ENCODE measurements around the gene TMEM254.
"Not testable (repeated sequence)": the region's sequence is repeated elsewhere in the genome, so short reads cannot be mapped to it uniquely, and the experiment has no call there.

Gene TMEM254, protein sequence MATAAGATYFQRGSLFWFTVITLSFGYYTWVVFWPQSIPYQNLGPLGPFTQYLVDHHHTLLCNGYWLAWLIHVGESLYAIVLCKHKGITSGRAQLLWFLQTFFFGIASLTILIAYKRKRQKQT

DNA sequence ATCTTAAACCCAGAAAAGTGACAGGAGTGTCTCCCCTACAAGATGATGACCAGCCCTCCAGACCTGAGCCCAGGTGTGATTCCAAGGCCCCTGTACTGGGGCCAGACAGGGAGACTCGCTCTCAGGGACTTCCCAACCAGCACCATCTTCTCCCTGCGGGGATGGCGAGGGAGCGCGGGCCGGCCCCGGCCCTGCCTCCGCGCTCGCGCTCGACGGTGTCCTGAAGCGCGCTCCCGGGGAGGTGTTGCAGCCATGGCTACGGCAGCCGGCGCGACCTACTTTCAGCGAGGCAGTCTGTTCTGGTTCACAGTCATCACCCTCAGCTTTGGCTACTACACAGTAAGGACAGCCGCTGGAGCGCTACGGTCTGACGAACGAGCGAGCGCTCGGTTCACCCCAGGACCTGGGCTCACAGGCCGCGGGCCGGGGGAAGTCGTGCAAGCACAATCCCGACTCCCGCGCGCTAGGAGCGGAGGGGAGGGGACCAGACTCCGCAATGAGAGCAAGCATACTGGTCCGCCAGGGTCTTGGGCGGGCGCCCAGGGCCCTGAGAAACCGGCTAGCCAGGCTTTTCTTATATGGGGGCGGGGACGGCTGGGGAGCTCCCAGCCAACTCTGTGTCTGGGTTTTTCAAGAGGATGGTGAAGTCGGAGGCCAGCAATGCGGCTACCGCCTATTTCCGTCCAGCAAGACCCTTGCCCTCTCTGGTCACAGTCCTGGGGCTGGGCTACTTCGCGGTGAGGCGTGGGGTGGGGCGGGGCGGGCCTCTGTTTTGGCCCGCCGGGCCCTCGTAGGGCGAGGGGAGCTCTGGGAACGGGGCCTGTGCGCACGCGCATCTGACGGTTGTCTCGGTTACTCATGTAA lies at the start of gene TMEM254:
TSS of gene TMEM254 (plus strand) at position 218 of the 864 bp plus-strand sequence. CDS start at position 253, 35 bp downstream.
- peak; percentile 72 for DNase-seq (ENCODE audit: low spot score)

DNA sequence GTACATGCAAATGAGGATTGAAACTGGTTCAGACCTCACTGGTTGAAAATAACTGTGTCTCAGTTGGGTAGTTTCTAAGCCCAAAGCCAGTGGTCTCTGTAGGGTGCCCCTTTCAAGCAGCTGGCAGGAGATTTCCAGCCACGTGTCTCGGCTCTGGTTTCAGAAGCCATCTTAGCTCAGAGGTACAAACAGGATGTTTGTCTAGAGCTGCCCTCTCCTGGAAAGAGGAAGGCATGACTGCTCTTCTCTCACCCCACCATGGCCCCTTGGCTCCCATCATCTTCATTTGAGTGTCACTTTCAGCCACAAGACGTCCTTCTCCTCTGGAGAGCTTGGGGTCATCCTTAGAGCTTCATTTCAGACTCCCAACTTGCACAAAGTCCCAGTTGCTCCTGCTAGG lies 49.3 kb upstream of the TMEM254 start:
- peak; percentile 6 for DNase-seq (ENCODE audit: low spot score)

DNA sequence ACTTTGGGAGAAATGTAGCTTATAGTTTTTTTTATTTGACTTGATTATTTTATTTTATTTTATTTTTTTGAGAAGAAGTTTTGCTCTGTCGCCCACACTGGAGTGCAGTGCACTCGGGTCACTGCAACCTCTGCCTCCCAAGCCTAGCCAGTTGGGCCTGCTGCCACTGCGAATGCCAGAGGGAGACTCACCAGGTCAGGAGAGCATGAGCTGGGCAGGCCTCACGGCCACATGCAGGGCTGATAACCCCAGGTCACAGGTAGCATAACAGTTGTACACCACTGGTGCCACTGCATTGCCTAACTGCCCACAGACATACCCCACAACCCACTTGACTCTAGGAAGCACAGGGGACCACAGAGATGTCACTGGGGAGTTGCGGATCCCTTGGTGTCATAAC lies 48.6 kb upstream of the TMEM254 start:
- DNase-seq (ENCODE audit: low spot score), result not testable (repeated sequence)

DNA sequence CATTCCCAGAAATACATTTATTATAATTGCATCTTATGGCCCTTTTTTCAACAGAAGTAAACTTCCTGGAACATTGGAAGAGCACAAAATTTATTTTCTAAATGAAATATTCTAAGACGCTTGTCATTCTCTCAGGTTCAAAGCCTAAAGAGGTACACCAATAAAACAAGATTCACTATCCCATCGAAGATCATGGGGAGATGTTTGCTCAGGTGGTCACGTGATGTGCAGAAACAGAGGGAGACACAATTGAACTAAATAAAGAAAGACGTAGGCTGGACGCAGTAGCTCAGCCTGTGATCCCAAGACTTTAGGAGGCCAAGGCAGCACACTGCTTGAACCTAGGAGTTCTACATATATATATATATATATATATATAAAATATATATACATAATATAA lies 46.0 kb upstream of the TMEM254 start:
- DNase-seq (ENCODE audit: low spot score), result no peak

DNA sequence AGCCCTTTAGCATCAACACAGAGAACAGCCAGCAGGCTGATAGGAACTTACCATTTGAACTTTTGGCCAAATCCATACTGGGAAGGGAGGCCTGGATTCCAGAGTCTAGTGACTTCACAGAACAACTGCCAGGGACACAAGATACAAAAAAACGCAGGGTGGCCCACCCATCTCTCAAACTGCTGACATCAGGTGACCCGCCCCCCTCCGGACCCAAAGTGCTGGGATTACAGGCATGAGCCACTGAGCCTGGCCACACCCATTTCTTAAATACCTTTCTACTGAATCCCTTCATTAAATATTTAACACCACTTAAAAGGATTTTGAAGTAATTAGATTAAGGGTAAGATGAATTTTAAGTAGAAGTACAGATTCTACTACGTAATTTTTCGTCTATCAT lies 43.7 kb upstream of the TMEM254 start:
- not testable (repeated sequence) for DNase-seq (ENCODE audit: low spot score)

DNA sequence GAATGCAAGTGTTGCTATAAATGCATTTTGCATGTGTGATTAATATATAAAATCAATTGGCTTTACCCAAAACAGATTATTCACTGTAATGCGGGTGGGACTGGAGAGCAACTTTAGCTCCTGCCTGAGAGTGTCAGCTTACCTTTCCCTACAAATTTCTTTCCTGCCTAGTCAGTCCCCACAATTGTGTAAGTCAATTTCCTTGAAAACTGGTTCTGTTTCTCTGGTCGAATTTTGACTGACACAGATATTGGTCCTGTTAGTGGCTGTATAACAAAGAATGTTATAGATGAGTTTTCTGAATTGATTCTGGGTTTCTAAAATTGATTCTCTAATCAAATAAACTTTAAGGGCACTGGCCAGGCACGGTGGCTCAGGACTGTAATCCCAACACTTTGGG lies 43.0 kb upstream of the TMEM254 start:
- not testable (repeated sequence) for DNase-seq (ENCODE audit: low spot score)

DNA sequence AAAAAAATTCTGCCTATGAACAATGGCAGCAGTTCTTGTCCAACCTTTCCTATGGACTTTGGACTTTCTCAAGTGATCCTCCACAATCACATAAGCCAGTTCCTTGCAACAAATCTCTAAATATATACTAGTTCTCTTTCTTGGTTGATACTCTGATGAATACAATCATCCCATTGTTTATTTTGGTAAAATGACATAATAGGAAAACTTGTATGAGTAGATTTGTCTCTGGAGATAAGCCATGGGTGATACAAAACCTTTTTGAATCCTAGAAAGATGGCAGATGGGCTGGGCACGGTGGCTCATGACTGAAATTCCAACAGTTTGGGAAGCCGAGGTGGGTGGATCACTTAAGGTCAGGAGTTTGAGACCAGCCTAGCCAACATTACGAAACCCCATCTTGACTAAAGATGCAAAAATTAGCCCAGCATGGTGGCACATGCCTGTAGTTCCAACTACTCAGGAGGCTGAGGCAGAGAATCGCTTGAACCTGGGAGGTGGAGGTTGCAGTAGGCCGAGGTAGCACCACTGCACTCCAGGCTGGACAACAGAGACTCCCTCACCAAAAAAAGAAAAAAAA lies 41.5 kb upstream of the TMEM254 start:
- not testable (repeated sequence) for DNase-seq (ENCODE audit: low spot score)

DNA sequence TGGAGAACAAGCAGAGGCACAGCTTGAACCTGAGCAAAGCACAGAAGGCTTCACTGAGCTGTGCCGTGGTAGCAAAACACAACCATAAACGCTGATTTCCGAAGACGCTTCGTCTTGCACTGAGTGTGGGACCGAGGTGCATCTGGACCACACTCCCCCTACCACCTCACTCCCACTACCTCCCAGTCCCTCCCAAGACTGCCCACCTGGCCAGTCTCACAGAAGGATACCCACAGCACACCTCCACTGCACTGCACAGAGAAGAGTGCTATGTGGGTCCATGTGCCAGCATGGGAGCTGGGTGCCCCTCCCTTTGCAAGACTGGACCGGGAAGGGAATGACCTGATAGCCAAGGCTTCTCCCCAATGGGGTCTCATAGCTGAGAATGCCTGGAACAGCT lies 40.2 kb upstream of the TMEM254 start:
- DNase-seq (ENCODE audit: low spot score), result not testable (repeated sequence)

DNA sequence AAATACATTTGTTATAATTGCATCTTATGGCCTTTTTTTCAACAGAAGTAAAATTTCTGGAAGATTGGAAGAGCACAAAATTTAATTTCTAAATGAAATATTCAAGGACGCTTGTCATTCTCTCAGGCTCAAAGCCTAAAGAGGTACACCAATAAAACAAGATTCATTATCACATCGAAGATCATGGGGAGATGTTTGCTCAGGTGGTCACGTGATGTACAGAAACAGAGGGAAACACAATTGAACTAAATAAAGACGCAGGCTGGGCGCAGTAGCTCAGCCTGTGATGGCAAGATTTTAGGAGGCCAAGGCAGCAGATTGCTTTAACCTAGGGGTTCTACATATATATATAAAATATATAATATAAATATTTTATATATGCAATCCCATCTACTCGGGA lies 37.3 kb upstream of the TMEM254 start:
- DNase-seq (ENCODE audit: low spot score), result no peak

DNA sequence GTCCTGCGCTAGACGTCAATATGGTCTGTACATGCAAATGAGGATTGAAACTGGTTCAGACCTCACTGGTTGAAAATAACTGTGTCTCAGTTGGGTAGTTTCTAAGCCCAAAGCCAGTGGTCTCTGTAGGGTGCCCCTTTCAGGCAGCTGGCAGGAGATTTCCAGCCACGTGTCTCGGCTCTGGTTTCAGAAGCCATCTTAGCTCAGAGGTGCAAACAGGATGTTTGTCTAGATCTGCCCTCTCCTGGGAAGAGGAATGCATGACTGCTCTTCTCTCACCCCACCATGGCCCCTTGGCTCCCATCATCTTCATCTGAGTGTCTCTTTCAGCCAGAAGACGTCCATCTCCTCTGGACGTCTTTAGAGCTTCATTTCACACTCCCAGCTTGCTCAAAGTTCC lies 33.5 kb upstream of the TMEM254 start:
- DNase-seq (ENCODE audit: low spot score), result not testable (repeated sequence)

DNA sequence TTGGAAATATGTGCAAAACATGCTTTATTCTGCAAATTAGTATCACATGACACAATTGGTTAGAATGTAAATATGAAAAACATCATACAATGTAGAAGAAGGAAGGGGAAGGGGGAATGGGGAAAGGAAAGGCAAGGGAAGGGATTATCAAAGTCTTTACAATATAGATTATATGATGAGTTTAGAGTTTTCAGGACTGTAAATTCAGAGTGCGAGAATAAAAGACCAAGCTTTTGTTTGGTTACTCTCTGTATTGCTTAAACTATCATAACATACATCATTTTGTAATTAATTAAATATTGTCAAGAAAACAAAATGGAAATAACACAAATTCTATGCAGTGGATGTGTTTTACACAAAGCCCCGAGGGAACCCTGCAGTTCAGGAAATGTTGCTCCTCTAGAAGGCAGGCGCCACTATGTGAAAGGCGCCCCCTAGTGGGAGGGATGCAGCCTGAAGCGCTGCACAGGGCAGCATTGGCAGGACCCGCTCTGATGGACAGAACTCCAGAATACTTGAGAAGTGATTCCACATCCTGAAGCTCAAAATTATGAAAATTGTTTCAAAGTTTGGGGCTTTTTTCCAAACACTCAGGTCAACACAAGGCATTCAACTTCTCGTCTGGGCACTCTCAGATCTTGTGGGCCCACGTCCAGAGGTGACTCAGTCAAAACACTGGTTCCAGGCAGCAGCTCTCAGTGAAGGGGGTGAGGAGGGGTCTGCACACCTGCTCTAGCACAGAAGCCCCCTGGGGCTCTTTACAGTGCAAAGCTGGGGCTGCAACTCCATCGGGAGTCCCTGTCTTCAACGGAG lies 31.6 kb upstream of the TMEM254 start:
- DNase-seq (ENCODE audit: low spot score), result peak; percentile 69

DNA sequence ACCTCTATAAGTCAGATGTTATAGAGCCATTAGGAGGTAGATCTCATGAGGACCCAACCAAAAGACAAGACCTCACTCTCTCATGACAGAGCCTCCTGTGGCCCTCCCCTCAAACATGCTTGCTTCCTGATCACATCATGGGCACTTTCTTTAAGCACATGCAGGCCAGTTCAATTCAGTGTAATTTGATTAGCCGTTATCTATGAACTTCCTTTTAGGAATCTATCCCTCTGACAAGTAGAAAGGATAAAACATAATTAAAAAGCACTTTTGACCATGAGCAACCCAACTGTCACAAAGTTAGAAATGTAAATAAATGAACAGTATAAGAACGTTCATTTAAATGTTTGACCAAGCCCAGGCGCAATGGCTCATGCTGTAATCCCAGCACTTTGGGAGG lies 27.7 kb upstream of the TMEM254 start:
- no peak for DNase-seq (ENCODE audit: low spot score)

DNA sequence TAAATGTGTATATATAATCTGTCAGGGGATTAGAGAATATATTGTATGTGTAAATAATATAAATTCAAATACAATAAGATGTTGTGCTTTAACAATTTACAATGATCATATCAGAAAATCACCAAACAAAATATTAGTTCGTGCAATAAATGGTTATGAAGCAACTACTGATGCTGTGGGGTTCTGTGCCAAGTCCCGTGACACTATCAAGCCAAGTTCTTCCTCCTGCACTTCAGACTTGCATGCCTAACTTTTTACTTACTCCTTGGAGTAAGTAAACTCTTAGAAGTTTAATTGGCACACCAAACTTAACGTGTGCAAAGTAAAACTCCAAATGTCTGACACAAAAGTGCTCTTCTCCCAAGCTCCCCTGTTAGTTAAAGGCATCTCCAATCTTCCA lies 26.5 kb upstream of the TMEM254 start:
- no peak for DNase-seq (ENCODE audit: low spot score)

DNA sequence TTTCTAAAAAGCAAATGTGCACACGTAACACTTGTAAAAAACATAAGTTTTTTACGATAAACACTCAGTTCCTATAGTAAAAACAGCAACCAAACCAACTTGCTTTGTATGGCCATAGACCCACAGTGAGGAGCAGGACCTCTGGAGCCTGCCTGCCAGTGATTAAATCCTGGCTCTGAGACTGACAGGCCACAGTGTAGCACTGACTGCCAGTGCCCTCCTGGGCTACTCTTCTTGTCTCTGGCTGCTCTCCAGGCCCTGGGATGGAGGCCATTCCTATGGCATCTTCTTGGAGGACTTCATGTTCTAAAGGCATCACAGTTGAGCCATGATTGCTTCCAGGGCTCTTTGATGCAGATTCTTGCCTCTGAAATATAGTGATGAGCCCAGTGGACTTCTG lies 22.7 kb upstream of the TMEM254 start:
- no peak for DNase-seq (ENCODE audit: low spot score)

DNA sequence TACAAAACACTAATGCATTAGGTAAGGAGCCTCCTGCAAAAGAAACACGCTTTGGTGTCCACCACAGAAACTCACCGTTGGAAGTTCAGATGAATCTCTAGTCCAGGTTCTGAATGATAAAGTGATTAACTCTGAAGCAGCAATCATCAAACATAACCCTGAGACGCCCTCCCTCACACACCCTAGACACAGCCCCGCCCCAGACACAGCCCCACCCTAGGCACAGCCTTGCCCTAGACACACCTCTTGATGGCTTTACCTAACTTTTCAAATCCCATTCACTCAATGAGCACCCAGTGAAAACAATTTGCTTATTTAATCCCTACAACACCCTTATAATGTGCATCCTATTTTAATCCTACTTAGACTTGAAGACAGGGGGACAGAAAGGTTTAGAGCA lies 21.3 kb upstream of the TMEM254 start:
- no peak for DNase-seq (ENCODE audit: low spot score)

DNA sequence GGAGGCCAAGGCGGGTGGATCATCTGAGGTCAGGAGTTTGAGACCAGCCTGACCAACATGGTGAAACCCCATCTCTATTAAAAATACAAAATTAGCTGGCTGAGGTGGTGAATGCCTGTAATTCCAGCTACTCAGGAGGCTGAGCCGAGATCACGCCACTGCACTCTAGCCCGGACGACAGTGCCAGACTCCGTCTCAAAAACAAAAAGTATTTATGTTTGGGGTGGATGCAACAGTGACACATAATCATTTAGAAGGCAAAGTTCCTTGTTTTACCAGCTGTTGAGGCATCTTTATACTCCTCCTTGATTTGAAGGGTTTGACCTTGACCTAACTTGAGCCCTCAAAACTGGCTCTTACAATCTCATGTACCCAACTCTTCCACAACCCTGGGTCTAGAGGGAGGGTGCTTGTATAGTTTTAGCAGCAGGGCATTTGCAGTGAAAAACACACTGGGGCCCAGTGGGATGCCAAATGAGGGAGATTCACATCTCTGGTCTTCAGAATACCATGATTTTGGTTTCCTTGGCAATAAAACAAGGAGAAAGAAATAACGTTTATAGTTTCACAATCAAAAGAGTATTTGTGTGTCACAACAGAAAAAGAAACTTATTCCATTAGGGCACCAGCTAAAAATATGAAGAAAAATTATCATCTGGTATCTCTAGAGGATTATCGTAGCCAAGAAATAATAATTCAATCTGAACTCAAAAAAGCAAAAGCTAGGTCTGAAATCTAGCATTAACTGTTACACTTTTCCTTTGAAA lies 14.2 kb upstream of the TMEM254 start:
- no peak for DNase-seq (ENCODE audit: low spot score)

DNA sequence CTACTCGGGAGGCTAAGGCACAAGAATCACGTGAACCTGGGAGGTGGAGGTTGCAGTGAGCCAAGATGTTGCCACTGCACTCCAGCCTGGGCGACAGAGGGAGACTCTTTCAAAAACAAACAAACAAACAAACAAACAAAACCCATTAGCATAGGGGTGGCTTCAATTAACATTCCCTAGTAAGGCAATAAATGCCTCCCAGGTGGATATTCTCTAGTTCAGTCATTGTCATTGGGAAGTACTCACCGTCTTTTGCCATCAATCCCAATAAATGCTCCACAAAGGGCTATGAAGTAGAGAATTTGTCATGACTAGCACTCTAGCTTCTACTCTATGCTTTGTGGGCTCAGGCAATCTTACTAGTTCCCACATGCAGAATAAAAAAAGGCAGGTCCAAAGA lies 11.7 kb upstream of the TMEM254 start:
- no peak for DNase-seq (ENCODE audit: low spot score)

DNA sequence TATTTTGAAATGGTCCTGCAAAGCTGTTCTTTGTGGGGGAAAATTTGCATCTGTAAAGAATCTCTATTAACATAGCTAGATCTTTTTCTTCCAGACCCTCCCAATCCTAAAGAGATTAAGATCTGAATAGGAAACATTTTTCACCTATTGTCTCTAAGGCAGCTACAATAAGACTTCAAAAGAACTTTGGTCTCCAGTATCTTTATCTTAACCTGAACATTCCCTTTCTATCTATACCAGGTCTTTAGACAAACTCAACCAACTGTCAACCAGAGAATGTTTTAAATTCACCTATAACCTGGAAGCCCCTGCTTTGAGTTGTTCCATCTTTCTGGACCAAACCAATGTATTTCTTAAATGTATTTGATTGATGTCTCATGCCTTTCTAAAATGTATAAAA lies 10.6 kb upstream of the TMEM254 start:
- DNase-seq (ENCODE audit: low spot score), result not testable (repeated sequence)

DNA sequence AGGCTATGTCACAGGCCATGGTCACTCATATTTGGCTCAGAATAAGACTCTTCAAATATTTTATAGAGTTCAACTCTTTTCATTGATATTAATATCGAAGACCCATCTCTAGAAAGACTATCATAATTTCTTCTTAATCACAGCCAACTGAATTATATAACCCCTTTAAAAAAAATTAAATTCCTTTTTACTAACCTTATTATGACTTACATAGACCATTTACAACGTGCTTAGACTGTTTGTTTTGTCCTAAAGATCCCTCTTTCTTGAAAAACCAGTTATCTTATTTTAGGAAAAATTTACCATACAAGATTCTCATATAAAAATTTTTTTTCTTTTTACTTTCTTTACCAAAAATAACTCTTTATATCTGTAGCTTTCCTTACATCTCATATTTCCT lies 10.2 kb upstream of the TMEM254 start:
- DNase-seq (ENCODE audit: low spot score), result no peak

DNA sequence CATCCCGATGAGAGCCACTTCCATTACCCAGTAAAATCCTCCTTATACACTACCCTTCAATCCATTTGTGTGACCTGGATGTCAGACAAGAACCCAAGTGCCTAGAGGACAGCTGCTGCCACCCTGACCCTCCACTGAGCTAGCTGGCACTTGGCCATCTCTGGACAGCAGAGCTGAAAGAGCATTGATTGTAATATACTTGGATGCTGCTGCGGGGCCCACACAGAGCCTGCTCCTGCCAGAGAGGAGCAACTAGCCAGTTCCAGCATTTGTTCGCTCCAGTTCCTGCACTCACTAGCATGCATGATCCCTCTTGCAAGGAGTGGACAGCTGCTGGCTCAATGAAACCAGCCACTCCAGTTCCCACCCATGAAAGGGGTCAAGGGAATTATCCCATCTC lies 8.4 kb upstream of the TMEM254 start:
- DNase-seq (ENCODE audit: low spot score), result no peak

DNA sequence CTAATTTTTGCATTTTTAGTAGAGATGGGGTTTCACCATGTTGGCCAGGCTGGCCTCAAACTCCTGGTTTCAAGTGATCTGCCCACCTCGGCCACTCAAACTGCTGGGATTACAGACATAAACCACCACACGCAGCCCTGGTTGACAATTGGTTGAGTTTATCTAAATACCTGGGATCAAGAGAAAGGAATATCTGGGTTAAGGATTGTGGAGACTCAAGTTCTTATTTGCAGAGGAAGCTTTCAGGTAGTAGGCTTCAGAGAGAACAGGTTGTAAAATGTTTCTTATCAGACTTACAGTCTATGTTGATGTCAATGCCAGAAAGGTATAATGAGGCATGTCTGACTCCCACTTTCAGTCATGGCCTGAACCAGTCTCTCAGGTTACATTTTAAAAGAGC lies 5.9 kb upstream of the TMEM254 start:
- no peak for DNase-seq (ENCODE audit: low spot score)

DNA sequence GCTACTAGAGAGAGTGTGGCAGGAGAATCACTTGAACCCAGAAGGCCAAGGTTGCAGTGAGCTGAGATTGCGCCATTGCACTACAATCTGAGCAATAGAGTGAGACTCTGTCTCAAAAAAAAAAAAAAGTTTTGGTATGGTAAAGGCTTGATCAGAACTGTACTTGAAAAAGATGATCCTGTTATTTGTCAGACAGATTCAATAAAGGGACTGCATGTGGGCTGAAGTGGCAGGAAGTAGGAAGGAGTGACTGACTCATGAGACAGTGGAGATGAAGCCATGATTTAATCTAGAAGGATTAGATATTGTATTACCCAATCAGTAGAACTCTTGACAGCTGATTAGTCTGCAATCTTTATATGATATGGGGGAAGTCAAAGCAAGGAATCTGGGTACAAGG lies 2.7 kb upstream of the TMEM254 start:
- no peak for DNase-seq (ENCODE audit: low spot score)

Data from hematopoietic multipotent progenitor cell treated with erythropoietin and hydrocortisone succinate and interleukin-3 and kit ligand, for 15 days (in vitro differentiated cells).